Naive thymus-derived CD8-positive, alpha-beta T cell (primary cell): ENCODE measurements around the gene ATG101. TPM values are rescaled to one million over a fixed set of nuclear protein-coding genes. Genes with fewer than 3 reads are reported as not detected.

ENCODE experiments used
- ATAC-seq, 2 donors: fragments of 150-1000 bp; cut with Tn5 transposase in 1 of 2; sonication (Bioruptor Pico), chemical (Tn5 transposase) in 1 of 2; 1 replicate in 1 of 2; 2 replicates in 1 of 2; pipeline ENCODE4 v1.10.0; 2021; ENCODE audit warnings: mild to moderate bottlenecking in 2 of 2, moderate library complexity in 2 of 2
- POLR2A ChIA-PET: fragments of 350-600 bp; sonication (Branson Sonifier 250); formaldehyde crosslinking; loops from one replicate; lab custom pipeline; 2021; ENCODE audit warnings: antibody characterized with exemption; lab: Charles Lee
- DNase-seq, 10 donors: peaks; one replicate each; pipeline versions ENCODE4 v3.0.0 to v3.0.0-alpha.2; 2020 to 2022
- H3K27ac Mint-ChIP-seq, 10 donors: one replicate each; pipeline ENCODE4 v1.8.0; 2020 to 2022; ENCODE audit warnings: mild to moderate bottlenecking in 10 of 10, mixed read lengths in 10 of 10, moderate library complexity in 4 of 10, inconsistent platforms in 1 of 10
- H3K27me3 Mint-ChIP-seq, 5 donors: one replicate each; pipeline ENCODE4 v1.8.0; 2021 to 2022; ENCODE audit warnings: mixed read lengths in 5 of 5
- H3K36me3 Mint-ChIP-seq, 3 donors: one replicate each; pipeline ENCODE4 v1.8.0; 2020 to 2022; ENCODE audit warnings: mixed read lengths in 3 of 3, mild to moderate bottlenecking in 2 of 3, inconsistent platforms in 1 of 3
- H3K4me1 Mint-ChIP-seq, 4 donors: one replicate each; pipeline ENCODE4 v1.8.0; 2021 to 2022; ENCODE audit warnings: mixed read lengths in 4 of 4
- H3K4me3 Mint-ChIP-seq, 10 donors: one replicate each; pipeline ENCODE4 v1.8.0; 2020 to 2022; ENCODE audit warnings: mild to moderate bottlenecking in 10 of 10, mixed read lengths in 10 of 10, moderate library complexity in 6 of 10, inconsistent platforms in 1 of 10
- H3K9me3 Mint-ChIP-seq, 9 donors: one replicate each; pipeline ENCODE4 v1.8.0; 2020 to 2022; ENCODE audit warnings: mixed read lengths in 9 of 9, mild to moderate bottlenecking in 3 of 9, inconsistent platforms in 1 of 9, moderate library complexity in 1 of 9
- polyA plus RNA-seq, 3 donors: library from polyadenylated mRNA; unstranded; fragments of 300-500 nt; fragmentation: Illumina TruSeq; gene quantifications; one replicate each; pipeline ENCODE4 v1.2.3, GENCODE V29; 2021
- total RNA-seq, 8 experiments: library from RNA in 2 of 8; stranded (reverse) in 2 of 8; gene quantifications; one replicate each; pipeline ENCODE4 v1.2.3 and lab custom pipeline; 2021 to 2026

The ATG101 gene
- total and polyA plus RNA-seq, 5 experiments from 2014 or later = 17.6 to 28.8 (median 19.4) TPM

DNA sequence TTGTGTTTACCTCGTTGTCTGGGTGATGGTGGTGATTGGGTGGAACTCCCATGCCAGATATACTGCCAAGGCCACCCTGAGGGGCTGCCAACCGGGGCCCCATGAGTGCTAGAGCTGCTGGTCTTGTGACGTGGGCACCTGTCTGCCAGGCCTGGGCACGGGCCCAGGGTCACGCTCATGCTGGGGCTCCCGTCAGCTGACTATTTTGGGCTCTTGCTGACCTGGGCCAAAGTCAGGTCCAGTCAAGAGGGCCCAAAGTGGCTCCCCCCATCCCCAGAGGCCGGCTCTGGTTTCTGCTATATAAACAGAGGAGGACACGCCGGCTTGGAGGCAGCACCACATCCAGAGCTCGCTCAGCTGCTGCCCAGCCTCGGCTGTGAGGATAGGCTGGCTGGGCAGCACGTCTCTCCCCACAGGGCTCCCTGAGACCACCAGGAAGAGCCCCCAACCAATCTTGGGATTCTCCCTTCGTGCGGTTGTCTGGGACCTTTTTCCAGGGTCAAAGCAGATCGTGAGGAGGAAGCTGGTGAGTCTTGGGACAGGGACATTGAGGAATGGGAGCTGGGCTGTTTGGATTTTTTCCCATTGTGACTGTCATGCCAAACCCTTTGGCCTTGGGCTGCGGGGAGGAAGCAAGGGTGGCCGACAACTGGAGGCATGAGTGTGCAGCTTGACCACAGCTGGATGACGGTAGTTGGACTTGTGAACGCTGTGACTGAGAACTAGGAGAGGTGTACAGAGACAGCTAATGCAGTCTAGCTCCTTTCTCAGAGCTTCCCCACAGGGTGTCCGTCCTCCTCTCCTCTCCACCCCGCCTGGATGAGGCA is 26.2 kb upstream of the ATG101 start:
- no peak overlapping the region for H3K4me3 Mint-ChIP-seq
- no peaks in the 10 kb centered on the region for H3K9me3 Mint-ChIP-seq
- no peaks in the 10 kb centered on the region for H3K36me3 Mint-ChIP-seq
- DNase-seq = no peak
- ATAC-seq = no peak
- H3K27me3 Mint-ChIP-seq = peaks cover 0 to 1% (median 0%) of the 10 kb centered on the region in 5 donors
- POLR2A ChIA-PET = interaction anchor here (1.7 kb wide), 1 partner anchor 26 kb away, joined by 3 read pairs; the partner anchor contains the start of gene ATG101
- peak overlapping the region in 2 of 10 donors; percentile 48 to 50 for H3K27ac Mint-ChIP-seq
- peaks cover 16 to 67% (median 38%) of the 10 kb centered on the region in 4 donors for H3K4me1 Mint-ChIP-seq

GRCh38 chr12:52044292-52044983 is 25.3 kb upstream of the ATG101 start:
- ATAC-seq (no peak), DNase-seq (no peak)
- Mint-ChIP-seq H3K9me3 (no peaks in the 10 kb centered on the region), H3K27ac (peak overlapping the region in 1 of 10 donors; percentile 14), H3K4me3 (no peak overlapping the region), H3K27me3 (peaks cover 0 to 7% (median 4%) of the 10 kb centered on the region in 5 donors), H3K36me3 (no peaks in the 10 kb centered on the region), H3K4me1 (peaks cover 20 to 68% (median 41%) of the 10 kb centered on the region in 4 donors)
- POLR2A ChIA-PET = interaction anchor here (0.6 to 1.7 kb wide), 3 partner anchors 12 to 107 kb away, joined by 3 read pairs; partner anchors contain the start of gene ATG101

DNA sequence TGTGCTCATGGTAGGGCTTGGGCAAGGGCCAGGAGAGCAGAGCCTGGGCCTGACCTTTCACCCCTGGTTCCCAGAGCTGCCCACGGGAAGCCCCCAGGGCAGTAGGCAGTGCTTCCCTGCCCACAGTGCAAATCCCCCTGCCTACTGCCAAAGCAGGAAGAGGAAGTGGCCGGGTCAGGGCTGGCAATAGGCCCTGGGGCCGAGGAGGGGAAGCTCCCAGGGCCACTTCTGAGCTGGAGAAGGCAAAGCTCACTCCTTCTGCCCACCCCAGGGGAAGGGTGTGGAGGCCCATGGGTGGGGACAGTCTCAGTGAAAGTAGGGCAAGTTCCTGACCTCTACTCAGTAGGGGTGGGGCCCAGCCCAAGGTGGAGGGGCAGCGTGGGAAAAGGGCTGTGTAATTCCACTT is 24.0 kb upstream of the ATG101 start:
- no peaks in the 10 kb centered on the region for H3K36me3 Mint-ChIP-seq
- H3K27ac Mint-ChIP-seq = peak overlapping the region in 1 of 10 donors; percentile 32
- POLR2A ChIA-PET = no interaction called here
- ATAC-seq = no peak
- H3K27me3 Mint-ChIP-seq = peaks cover 0 to 10% (median 8%) of the 10 kb centered on the region in 5 donors
- H3K9me3 Mint-ChIP-seq = no peaks in the 10 kb centered on the region
- no peak for DNase-seq
- H3K4me1 Mint-ChIP-seq = peaks cover 27 to 65% (median 44%) of the 10 kb centered on the region in 4 donors
- H3K4me3 Mint-ChIP-seq = no peak overlapping the region

DNA sequence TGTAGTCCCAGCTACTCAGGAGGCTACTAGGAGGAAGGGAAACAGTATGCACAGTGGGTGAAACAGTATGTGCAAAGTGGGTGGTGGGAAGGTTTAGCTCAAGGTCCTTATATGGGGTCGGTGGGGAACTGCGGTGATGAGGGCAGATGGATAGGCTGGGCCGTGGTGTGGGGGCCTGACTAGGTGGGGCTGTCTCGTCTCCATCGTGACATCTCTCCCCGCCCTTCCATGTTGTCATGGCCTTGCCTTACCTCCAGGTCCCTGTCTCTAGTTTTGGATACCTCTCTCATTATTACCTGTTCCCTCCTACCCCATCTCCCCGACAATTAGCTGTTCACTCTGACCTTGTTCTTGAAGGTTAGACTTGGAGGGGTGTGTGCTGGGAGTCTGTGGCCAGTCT is 22.9 kb upstream of the ATG101 start:
- H3K27me3 Mint-ChIP-seq = peaks cover 0 to 10% (median 8%) of the 10 kb centered on the region in 5 donors
- H3K9me3 Mint-ChIP-seq = no peaks in the 10 kb centered on the region
- no peak overlapping the region for H3K4me3 Mint-ChIP-seq
- H3K4me1 Mint-ChIP-seq = peaks cover 29 to 61% (median 44%) of the 10 kb centered on the region in 4 donors
- DNase-seq (no peak), ATAC-seq (no peak)
- POLR2A ChIA-PET = interaction anchor here (0.8 to 1.5 kb wide), 2 partner anchors 13 to 17 kb away, joined by 3 to 4 read pairs; no protein-coding TSS in a partner anchor
- peak overlapping the region in 1 of 10 donors; percentile 32 for H3K27ac Mint-ChIP-seq
- H3K36me3 Mint-ChIP-seq = no peaks in the 10 kb centered on the region

GRCh38 chr12:52049286-52049685 is 20.5 kb upstream of the ATG101 start:
- no peaks in the 10 kb centered on the region for H3K9me3 Mint-ChIP-seq
- peaks cover 28 to 58% (median 48%) of the 10 kb centered on the region in 4 donors for H3K4me1 Mint-ChIP-seq
- POLR2A ChIA-PET = no interaction called here
- ATAC-seq (no peak), DNase-seq (no peak)
- peaks cover 0 to 10% (median 8%) of the 10 kb centered on the region in 5 donors for H3K27me3 Mint-ChIP-seq
- peak overlapping the region; percentile 31 to 98 (median 92) for H3K4me3 Mint-ChIP-seq
- peak overlapping the region in 9 of 10 donors; percentile 70 to 100 (median 99) for H3K27ac Mint-ChIP-seq
- no peaks in the 10 kb centered on the region for H3K36me3 Mint-ChIP-seq

DNA sequence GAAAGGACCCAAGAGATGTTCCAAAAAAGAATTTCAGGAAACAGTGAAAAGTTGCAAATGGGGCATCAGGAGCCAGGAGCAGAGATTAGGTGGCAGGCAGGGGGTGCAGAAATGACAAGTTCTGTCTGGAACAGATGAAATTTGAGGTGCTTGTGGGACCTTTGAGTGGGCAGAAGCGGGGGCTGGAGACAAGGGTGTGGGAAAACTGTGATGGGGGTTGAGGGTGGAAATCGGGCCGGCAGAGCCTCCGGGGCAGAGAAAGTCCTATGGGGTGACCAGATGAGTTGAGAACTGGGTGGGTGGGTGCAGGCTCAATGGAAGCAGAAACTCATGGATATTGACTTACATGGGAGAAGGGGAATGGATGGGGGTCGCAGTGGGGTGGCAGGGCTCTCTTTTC is 20.1 kb upstream of the ATG101 start:
- H3K36me3 Mint-ChIP-seq = no peaks in the 10 kb centered on the region

DNA sequence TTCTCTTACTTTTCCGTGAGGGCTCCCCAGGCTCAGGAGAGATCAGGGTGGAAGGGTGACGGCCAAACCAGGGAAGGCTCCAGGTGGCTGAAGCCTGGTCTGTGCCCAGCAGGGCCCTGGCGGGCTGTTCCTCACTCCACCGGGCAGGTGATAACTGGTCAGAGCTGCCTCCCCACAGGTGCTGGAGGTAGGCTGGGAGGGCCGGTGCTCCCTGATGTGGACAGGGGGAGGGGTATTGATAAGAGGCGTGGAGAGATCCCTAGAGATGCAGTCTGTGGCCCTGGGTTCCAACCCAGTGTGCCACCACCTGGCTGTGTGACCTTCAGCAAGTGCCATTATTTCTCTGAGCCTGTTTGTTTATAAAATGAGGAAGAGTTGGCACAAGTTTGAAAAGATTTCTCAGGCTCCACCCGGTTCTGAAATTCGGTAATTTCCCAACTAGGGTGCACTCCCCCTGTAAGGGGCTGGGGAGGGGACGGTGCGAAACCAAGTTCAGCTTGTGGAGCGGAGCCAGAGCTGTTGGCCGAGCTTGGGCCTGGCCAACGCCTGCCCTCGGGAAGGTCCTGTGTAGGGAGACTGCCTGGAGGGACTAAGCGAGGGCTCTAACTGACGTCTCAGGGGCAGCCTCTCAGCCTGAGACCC is 19.5 kb upstream of the ATG101 start:
- Mint-ChIP-seq H3K27ac (peak overlapping the region in 9 of 10 donors; percentile 86 to 100 (median 99)), H3K36me3 (no peaks in the 10 kb centered on the region), H3K9me3 (no peaks in the 10 kb centered on the region), H3K27me3 (peaks cover 0 to 10% (median 6%) of the 10 kb centered on the region in 5 donors), H3K4me3 (peak overlapping the region; percentile 84 to 98 (median 94)), H3K4me1 (peaks cover 26 to 54% (median 47%) of the 10 kb centered on the region in 4 donors)
- no peak for ATAC-seq
- peak in 5 of 10 donors; percentile 13 to 67 (median 35) for DNase-seq
- POLR2A ChIA-PET = interaction anchor here (0.6 to 3.2 kb wide), 7 partner anchors 8 to 729 kb away, joined by 4 to 24 read pairs (median 9); partner anchors contain the start of genes ATG101 and TAMALIN

More for the DNA sequence above, 20.1 kb upstream of the ATG101 start:
- Mint-ChIP-seq H3K27ac (peak overlapping the region in 9 of 10 donors; percentile 23 to 100 (median 99)), H3K9me3 (no peaks in the 10 kb centered on the region), H3K4me1 (peaks cover 26 to 55% (median 48%) of the 10 kb centered on the region in 4 donors), H3K27me3 (peaks cover 0 to 10% (median 6%) of the 10 kb centered on the region in 5 donors), H3K4me3 (peak overlapping the region; percentile 59 to 98 (median 94))
- ATAC-seq = no peak
- DNase-seq = no peak
- POLR2A ChIA-PET = interaction anchor here (3.2 kb wide), 1 partner anchor 20 kb away, joined by 24 read pairs; the partner anchor contains the start of gene ATG101

GRCh38 chr12:52050758-52051541 is 18.8 kb upstream of the ATG101 start, which contains the start of gene NR4A1:
NR4A1 (plus strand) TSS chr12:52051442; CDS start chr12:52054329, 2,887 bp downstream.
- Mint-ChIP-seq H3K27me3 (peaks cover 0 to 10% (median 6%) of the 10 kb centered on the region in 5 donors), H3K27ac (peak within 1 kb of the TSS; percentile 89 to 100 (median 99)), H3K4me3 (peak within 1 kb of the TSS; percentile 91 to 98 (median 94)), H3K4me1 (peaks cover 23 to 47% (median 43%) of the 10 kb centered on the region in 4 donors), H3K9me3 (no peaks in the 10 kb centered on the region), H3K36me3 (no peaks in the 10 kb centered on the region)
- ATAC-seq = peak; percentile 87 to 89
- POLR2A ChIA-PET = interaction anchor here (0.6 to 3.2 kb wide), 12 partner anchors 9 to 44 kb away, joined by 3 to 24 read pairs (median 6); partner anchors contain the start of genes ATG101 and TAMALIN
- peak; percentile 96 to 100 (median 99) for DNase-seq

DNA sequence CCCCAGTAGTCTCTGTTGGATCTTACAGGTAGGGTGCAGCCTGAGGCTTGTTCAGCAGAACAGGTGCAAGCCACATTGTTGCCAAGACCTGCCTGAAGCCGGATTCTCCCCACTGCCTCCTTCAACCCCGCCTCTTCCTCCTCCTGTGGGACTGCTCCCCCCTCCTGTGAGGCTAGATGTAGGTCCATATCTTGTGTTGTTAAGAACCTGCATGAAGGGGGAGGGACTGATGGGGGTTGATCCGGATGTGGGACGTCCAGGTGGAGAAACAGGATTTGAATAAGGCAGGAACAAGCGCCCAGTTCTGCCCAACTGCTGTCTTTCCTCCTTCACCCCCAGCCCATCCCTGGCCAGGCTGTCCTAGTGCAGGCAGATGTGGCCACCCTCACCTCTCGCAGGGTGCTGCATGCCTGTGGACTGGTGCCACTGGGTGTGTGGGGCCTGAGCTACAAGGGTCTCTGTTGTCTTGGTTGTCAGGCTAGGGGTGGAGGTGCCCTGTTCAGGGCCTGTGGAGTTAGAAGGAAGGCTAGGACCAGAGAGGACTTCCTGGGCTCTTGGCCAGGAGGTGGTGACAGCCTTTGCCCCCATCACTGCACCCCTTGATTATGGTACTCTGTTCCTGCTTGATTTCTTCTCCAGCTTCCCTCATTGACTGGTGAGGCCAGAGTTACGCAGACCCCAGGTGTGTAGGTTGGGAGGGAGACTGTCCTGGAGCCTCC is 17.2 kb upstream of the ATG101 start:
- ATAC-seq (no peak), DNase-seq (peak in 6 of 10 donors; percentile 24 to 72 (median 40))
- Mint-ChIP-seq H3K9me3 (no peaks in the 10 kb centered on the region), H3K27me3 (peaks cover 0 to 10% (median 6%) of the 10 kb centered on the region in 5 donors), H3K27ac (peak overlapping the region in 9 of 10 donors; percentile 90 to 100 (median 99)), H3K4me3 (peak overlapping the region; percentile 91 to 98 (median 94)), H3K36me3 (no peaks in the 10 kb centered on the region), H3K4me1 (peaks cover 26 to 46% (median 37%) of the 10 kb centered on the region in 4 donors)
- POLR2A ChIA-PET = interaction anchor here (0.5 to 3.2 kb wide), 4 partner anchors 17 to 591 kb away, joined by 3 to 24 read pairs (median 9); partner anchors contain the start of gene ATG101

- Mint-ChIP-seq H3K9me3 (no peaks in the 10 kb centered on the region), H3K36me3 (no peaks in the 10 kb centered on the region), H3K27me3 (peaks cover 0 to 10% (median 6%) of the 10 kb centered on the region in 5 donors), H3K4me1 (peaks cover 26 to 46% (median 36%) of the 10 kb centered on the region in 4 donors), H3K27ac (peak overlapping the region in 5 of 10 donors; percentile 41 to 100 (median 83)), H3K4me3 (peak overlapping the region in 1 of 10 donors; percentile 20)
- ATAC-seq = no peak
- DNase-seq = no peak
- POLR2A ChIA-PET = no interaction called here
Measured at GRCh38 chr12:52053536-52054209, 16.1 kb upstream of the ATG101 start.
